ENCODE measurements around the gene KCNJ10.

DNA sequence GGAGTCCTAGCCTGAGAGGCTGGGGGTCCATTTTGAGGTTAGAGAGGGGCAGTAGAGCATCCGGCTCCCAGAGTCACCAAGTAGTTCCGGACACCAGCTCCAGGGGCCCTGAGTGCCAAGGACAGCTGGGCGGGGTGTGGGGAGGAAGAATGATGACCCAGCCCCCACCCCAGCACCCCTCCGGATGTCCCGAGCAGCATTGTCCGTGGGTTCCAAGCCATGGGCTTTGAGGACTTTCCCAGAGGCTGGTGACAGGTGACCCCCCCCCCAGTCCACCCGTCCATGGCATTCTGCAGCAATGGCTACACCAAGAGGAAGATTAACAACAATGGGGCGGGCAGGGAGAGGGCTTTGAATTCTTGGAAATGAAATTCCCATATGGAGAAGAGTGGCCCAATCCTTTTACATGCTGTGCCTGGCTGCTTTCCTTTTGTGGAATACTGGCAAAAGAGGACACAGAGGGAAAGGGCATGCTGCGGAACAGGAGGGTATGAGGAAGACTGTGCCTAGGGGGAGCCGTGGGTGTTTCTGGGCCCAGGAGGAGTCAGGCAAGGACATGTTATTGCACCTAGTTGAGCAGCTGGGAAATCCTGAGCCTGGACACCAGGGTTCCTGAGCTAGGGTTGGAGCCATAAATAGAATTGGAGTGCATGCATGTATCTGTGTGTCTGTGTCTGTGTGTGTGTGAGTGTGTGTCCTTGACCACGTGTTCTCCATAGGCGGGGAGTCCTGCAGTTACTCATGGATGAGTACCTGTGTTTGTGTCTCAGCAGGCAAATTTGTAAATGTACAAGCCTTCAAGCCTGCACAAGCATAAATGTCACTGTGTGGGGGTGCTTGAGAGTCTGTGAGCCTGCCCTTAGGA is 46.6 kb upstream of the KCNJ10 start:
- no peak for TF ChIP-seq CTCF (conservative IDR thresholded peaks at IDR 0.05 in 1 of 2, IDR thresholded peaks at IDR 0.05 in 1 of 2; ENCODE audit: extremely low read depth in 1 of 2, insufficient read depth in 1 of 2, low read depth in 1 of 2, low read length in 2 of 2)
- TF ChIP-seq EZH2 (IDR thresholded peaks at IDR 0.05; ENCODE audit: borderline replicate concordance, low read length), result no peak
